Neuronal stem cell (in vitro differentiated cells): ENCODE data around the gene CENPM.

Source experiments
- DNase-seq: peaks from one replicate; pipeline ENCODE4 v3.0.0-alpha.2; 2013; ENCODE audit warnings: low spot score
- H2AFZ ChIP-seq: one replicate; pipeline ENCODE4 v1.6.1; 2013; ENCODE audit warnings: mild to moderate bottlenecking, low read length, inconsistent platforms
- H2AK5ac ChIP-seq: 2 replicates; pipeline ENCODE4 v1.6.1; 2013; ENCODE audit warnings: low read depth, mild to moderate bottlenecking, inconsistent platforms, low read length, moderate library complexity, mixed read lengths
- H2BK120ac ChIP-seq: 2 replicates; pipeline ENCODE4 v1.6.1; 2013; ENCODE audit warnings: low read depth, mild to moderate bottlenecking, inconsistent platforms, low read length, moderate library complexity, mixed read lengths
- H2BK12ac ChIP-seq: one replicate; pipeline ENCODE4 v1.6.1; 2013; ENCODE audit warnings: low read length, inconsistent platforms
- H2BK15ac ChIP-seq: 2 replicates; pipeline ENCODE4 v1.6.1; 2013; ENCODE audit warnings: mild to moderate bottlenecking, low read length, inconsistent platforms, mixed read lengths
- H2BK5ac ChIP-seq: one replicate; pipeline ENCODE4 v1.6.1; 2013; ENCODE audit warnings: inconsistent platforms, mild to moderate bottlenecking, low read length, moderate library complexity
- H3K14ac ChIP-seq: one replicate; pipeline ENCODE4 v1.6.1; 2013; ENCODE audit warnings: low read length, inconsistent platforms
- H3K18ac ChIP-seq: 2 replicates; pipeline ENCODE4 v1.6.1; 2013; ENCODE audit warnings: low read length, inconsistent platforms
- H3K23ac ChIP-seq: 2 replicates; pipeline ENCODE4 v1.6.1; 2013; ENCODE audit warnings: low read depth, mild to moderate bottlenecking, mixed read lengths, low read length, inconsistent platforms; ENCODE audit not compliant: poor library complexity
- H3K27ac ChIP-seq: replicated peaks from 3 replicates; pipeline ENCODE4 v1.5.1; 2013; ENCODE audit warnings: low read length, inconsistent platforms
- H3K27me3 ChIP-seq, 3 experiments: 2 replicates each; pipeline ENCODE4 v1.6.1; 2013; ENCODE audit warnings: low read length in 3 of 3, mild to moderate bottlenecking in 2 of 3, inconsistent platforms in 1 of 3, low read depth in 1 of 3, mixed read lengths in 1 of 3, moderate library complexity in 1 of 3; ENCODE audit not compliant: control insufficient read depth in 3 of 3, insufficient read depth in 3 of 3
- H3K36me3 ChIP-seq, 2 donors: replicated peaks in 1 of 2; 2 replicates each; pipeline ENCODE4 v1.6.1; 2013; ENCODE audit warnings: low read length in 2 of 2; ENCODE audit not compliant: control insufficient read depth in 2 of 2, insufficient read depth in 2 of 2
- H3K4ac ChIP-seq: 2 replicates; pipeline ENCODE4 v1.6.1; 2013; ENCODE audit warnings: inconsistent platforms, mild to moderate bottlenecking, low read length, moderate library complexity
- H3K4me1 ChIP-seq, 2 donors: 1 replicate in 1 of 2; 2 replicates in 1 of 2; pipeline ENCODE4 v1.6.1; 2013; ENCODE audit warnings: low read length in 2 of 2, low read depth in 1 of 2; ENCODE audit not compliant: control insufficient read depth in 2 of 2, insufficient read depth in 1 of 2
- H3K4me2 ChIP-seq: one replicate; pipeline ENCODE4 v1.6.1; 2013; ENCODE audit warnings: mild to moderate bottlenecking, low read length, inconsistent platforms; ENCODE audit not compliant: insufficient read depth, poor library complexity, severe bottlenecking
- H3K4me3 ChIP-seq, 2 donors: 2 replicates each; pipeline ENCODE4 v1.5.1; 2013; ENCODE audit warnings: low read length in 2 of 2, mild to moderate bottlenecking in 2 of 2, inconsistent platforms in 1 of 2, moderate library complexity in 1 of 2
- H3K79me1 ChIP-seq: one replicate; pipeline ENCODE4 v1.6.1; 2013; ENCODE audit warnings: low read depth, mild to moderate bottlenecking, inconsistent platforms, low read length, moderate library complexity
- H3K9ac ChIP-seq: one replicate; pipeline ENCODE4 v1.6.1; 2013; ENCODE audit warnings: mild to moderate bottlenecking, low read depth, low read length, inconsistent platforms; ENCODE audit not compliant: poor library complexity
- H3K9me3 ChIP-seq, 2 donors: replicated peaks in 1 of 2; 2 replicates each; pipeline versions ENCODE3 to v1.6.1; 2013; ENCODE audit warnings: low read length in 2 of 2, mild to moderate bottlenecking in 2 of 2, inconsistent platforms in 1 of 2, low read depth in 1 of 2, mixed read lengths in 1 of 2, moderate library complexity in 1 of 2; ENCODE audit not compliant: control insufficient read depth in 2 of 2, insufficient read depth in 1 of 2
- H4K8ac ChIP-seq: one replicate; pipeline ENCODE4 v1.6.1; 2013; ENCODE audit warnings: low read depth, mild to moderate bottlenecking, inconsistent platforms, low read length, moderate library complexity
- H4K91ac ChIP-seq: one replicate; pipeline ENCODE4 v1.6.1; 2013; ENCODE audit warnings: low read length, low read depth, mild to moderate bottlenecking, inconsistent platforms; ENCODE audit not compliant: poor library complexity
- WGBS, 2 donors: extraction: QIAGEN DNeasy Blood & Tissue Kit; methylation state at CpG; one replicate each; pipeline ENCODE4 v1.1.7; 2013; ENCODE audit warnings: missing lambda C conversion rate in 2 of 2, mixed read lengths in 1 of 2; ENCODE audit not compliant: insufficient read length in 2 of 2, insufficient replicate concordance in 1 of 2; ENCODE audit errors: extremely low coverage in 2 of 2; 5-methylcytosine and 5-hydroxymethylcytosine counted together
- small RNA-seq: library from polyadenylated mRNA; stranded (forward); fragments of <200 nt; extraction: miRNeasy Mini kit (QIAGEN cat#:217004); gene quantifications from one replicate; pipeline ENCODE3, GENCODE V24; 2013; ENCODE audit not compliant: insufficient read depth

Gene CENPM

GRCh38 chr22:41893591-41894375, 53.2 kb downstream of the CENPM start:
- H3K4ac ChIP-seq = no peak overlapping the region
- H4K8ac ChIP-seq = no peak overlapping the region
- no peak overlapping the region for H3K23ac ChIP-seq
- H2AK5ac ChIP-seq = no peak overlapping the region
- H3K36me3 ChIP-seq = peaks cover 65 to 95% of the 10 kb centered on the region in 2 donors
- peaks cover 2% of the 10 kb centered on the region for H3K79me1 ChIP-seq
- no peak overlapping the region for H2BK120ac ChIP-seq
- no peaks in the 10 kb centered on the region for H3K27me3 ChIP-seq
- H3K9me3 ChIP-seq = no peaks in the 10 kb centered on the region
- H3K27ac ChIP-seq = no peak overlapping the region
- no peak overlapping the region for H3K14ac ChIP-seq
- no peak overlapping the region for H3K4me3 ChIP-seq
- H2BK12ac ChIP-seq = no peak overlapping the region
- H3K18ac ChIP-seq = no peak overlapping the region
- H2AFZ ChIP-seq = no peak overlapping the region
- no peak overlapping the region for H3K9ac ChIP-seq
- WGBS, 2 donors = no CpG with 5 or more reads among the region's 7 CpGs
- H2BK5ac ChIP-seq = no peak overlapping the region
- no peak overlapping the region for H4K91ac ChIP-seq
- no peak for DNase-seq
- H2BK15ac ChIP-seq = no peak overlapping the region
- H3K4me1 ChIP-seq = no peaks in the 10 kb centered on the region
- H3K4me2 ChIP-seq = no peak overlapping the region

GRCh38 chr22:41892721-41893120, 54.2 kb downstream of the CENPM start:
- Histone ChIP-seq H3K14ac (no peak overlapping the region), H2BK15ac (no peak overlapping the region), H3K23ac (no peak overlapping the region), H3K4me2 (no peak overlapping the region), H3K36me3 (peaks cover 64 to 95% of the 10 kb centered on the region in 2 donors), H2BK120ac (no peak overlapping the region), H3K4ac (no peak overlapping the region), H3K18ac (no peak overlapping the region), H2AFZ (no peak overlapping the region), H3K27ac (no peak overlapping the region), H2BK12ac (no peak overlapping the region), H2AK5ac (no peak overlapping the region), H4K91ac (no peak overlapping the region), H2BK5ac (no peak overlapping the region), H3K79me1 (peaks cover 2% of the 10 kb centered on the region), H3K27me3 (no peaks in the 10 kb centered on the region), H3K9ac (no peak overlapping the region), H4K8ac (no peak overlapping the region), H3K9me3 (no peaks in the 10 kb centered on the region), H3K4me1 (no peaks in the 10 kb centered on the region), H3K4me3 (no peak overlapping the region)
- DNase-seq = no peak
- no CpG with 5 or more reads among the region's 4 CpGs for WGBS, 2 donors

- WGBS, 2 donors = no CpG with 5 or more reads among the region's 9 CpGs
Measured at GRCh38 chr22:41891407-41891806, 55.5 kb downstream of the CENPM start.

More at GRCh38 chr22:41891407-41891806, 55.5 kb downstream of the CENPM start:
- Histone ChIP-seq H3K4me1 (no peaks in the 10 kb centered on the region), H4K8ac (no peak overlapping the region), H2AFZ (no peak overlapping the region), H3K9ac (no peak overlapping the region), H3K4me3 (no peak overlapping the region), H2BK15ac (no peak overlapping the region), H2AK5ac (no peak overlapping the region), H3K23ac (no peak overlapping the region), H3K4ac (no peak overlapping the region), H2BK12ac (no peak overlapping the region), H4K91ac (no peak overlapping the region), H3K4me2 (no peak overlapping the region), H3K18ac (no peak overlapping the region), H3K27ac (no peak overlapping the region), H3K79me1 (peaks cover 2% of the 10 kb centered on the region), H2BK120ac (no peak overlapping the region), H3K36me3 (peaks cover 58 to 95% of the 10 kb centered on the region in 2 donors), H3K9me3 (no peaks in the 10 kb centered on the region), H3K14ac (no peak overlapping the region), H3K27me3 (no peaks in the 10 kb centered on the region), H2BK5ac (no peak overlapping the region)
- DNase-seq = no peak

Small RNA genes within 50 kb of the gene (small RNA-seq; reads per million reads assigned to genes)
- 144 reads per million, percentile 97 among the genes with 10 or more reads in this experiment for gene MIR33A
